Right cardiac atrium (tissue), 5 donors: ENCODE measurements around the gene IRX4. TPM values are rescaled to one million over a fixed set of nuclear protein-coding genes. Genes with fewer than 3 reads are reported as not detected.
A peak's percentile ranks its signal among the peaks of the same experiment; 100 is the strongest.

Source experiments
- ATAC-seq, 2 donors: fragments of 200-7000 bp; cut with Tn5 transposase; one replicate each; pipeline versions ENCODE4 v1.8.0 to v1.9.1; 2020; ENCODE audit warnings: moderate library complexity in 2 of 2, mild to moderate bottlenecking in 1 of 2
- DNase-seq, 3 donors: peaks; one replicate each; pipeline ENCODE4 v3.0.0-alpha.2; 2020
- H3K27ac ChIP-seq: one replicate; pipeline ENCODE4 v1.5.1; 2013; ENCODE audit warnings: mild to moderate bottlenecking, low read length, control low read depth, moderate library complexity
- H3K27me3 ChIP-seq: one replicate; pipeline ENCODE4 v1.6.1; 2013; ENCODE audit not compliant: control insufficient read depth, insufficient read depth
- H3K4me1 ChIP-seq: one replicate; pipeline ENCODE4 v1.6.1; 2013; ENCODE audit warnings: low read length; ENCODE audit not compliant: control insufficient read depth, insufficient read depth
- H3K4me3 ChIP-seq: one replicate; pipeline ENCODE4 v1.5.1; 2013; ENCODE audit warnings: low read length, control low read depth
- H3K9me3 ChIP-seq: one replicate; pipeline ENCODE4 v1.6.1; 2013; ENCODE audit warnings: low read length; ENCODE audit not compliant: control insufficient read depth
- WGBS: extraction: QIAGEN DNeasy Blood & Tissue Kit; methylation state at CpG from one replicate; pipeline ENCODE4 v1.1.7; 2013; 5-methylcytosine and 5-hydroxymethylcytosine counted together
- intact Hi-C, 4 donors: fragments of 100-400 bp; cut with DNase I; formaldehyde crosslinking; loops; one replicate each; pipeline versions ENCODE4 v1.11.0 to v1.14.0; 2022 to 2023
- long read RNA-seq, 4 donors: library from polyadenylated mRNA; unstranded; transcript quantifications; one replicate each; pipeline ENCODE4 v2.0.0, GENCODE V29; 2020 to 2021
- polyA plus RNA-seq: library from polyadenylated mRNA; stranded (reverse); fragments of 200-250 nt; gene quantifications from one replicate; pipeline ENCODE4 v1.2.3, GENCODE V29; 2013
- total RNA-seq, 4 donors: library from RNA; stranded (reverse); fragmentation: NEBNext Ultra II Directional; extraction: Animal tissue kit (Norgen Biotek cat#: 25700); gene quantifications; one replicate each; pipeline ENCODE4 v1.2.1, GENCODE V29; 2021
- donor health status: healthy with polysubstance abuse.
- donor health status: DM: no; HTN: yes; CAD: no.
- donor health status: DM: no; HTN: no; CAD: no.
- donor health status: DM: no; HTN: yes; CAD: no; lungs with severe emphysema.
- donor health status: DM: yes; HTN: yes; CAD: no.

Gene IRX4
- total RNA-seq, result under 1 TPM in 1 of 4 donors, not detected in 3; 0.21 TPM
- not detected for polyA plus RNA-seq
- long read RNA-seq, donor 1, result 0 reads
- long read RNA-seq, donor 2, partial matches to known transcripts, result 0 of 1 reads
- long read RNA-seq, donor 2, other reads (novel, unspliced or antisense), result 1 of 1 reads
- long read RNA-seq, donor 3, partial matches to known transcripts, result 0 of 3 reads
- long read RNA-seq, donor 3, other reads (novel, unspliced or antisense), result 3 of 3 reads
- long read RNA-seq, donor 4, result 0 reads

GRCh38 chr5:1882337-1883119, at the start of gene IRX4:
Gene IRX4, minus strand, starts transcription at chr5:1882925. Its CDS starts 278 bp downstream, at chr5:1882647.
- Histone ChIP-seq H3K4me1 (no peaks in the 10 kb centered on the region), H3K27ac (no peak within 1 kb of the TSS), H3K27me3 (no peaks in the 10 kb centered on the region), H3K4me3 (peak within 1 kb of the TSS; percentile 43), H3K9me3 (no peaks in the 10 kb centered on the region)
- 1% methylated on average over 83 of the region's 83 CpGs for WGBS
- DNase-seq, result peak in 2 of 3 donors; percentile 13 to 48
- intact Hi-C loops, result no loop called here
- ATAC-seq, result peak in 1 of 2 donors; percentile 60

- Histone ChIP-seq H3K4me3 (peak overlapping the region; percentile 55), H3K27me3 (no peaks in the 10 kb centered on the region), H3K4me1 (no peaks in the 10 kb centered on the region), H3K27ac (peak overlapping the region; percentile 13), H3K9me3 (no peaks in the 10 kb centered on the region)
- intact Hi-C loops, result no loop called here
- 10% methylated on average over 27 of the region's 27 CpGs for whole genome bisulfite sequencing
- peak; percentile 48 to 81 (median 68) for DNase-seq
- peak; percentile 81 to 91 for ATAC-seq
Observed at GRCh38 chr5:1931604-1932231, 49.0 kb upstream of the IRX4 start.

- DNase-seq (peak; percentile 47 to 81 (median 75)), ATAC-seq (peak; percentile 84 to 87)
- no peaks in the 10 kb centered on the region for H3K9me3 ChIP-seq
- no peaks in the 10 kb centered on the region for H3K27me3 ChIP-seq
- H3K4me1 ChIP-seq, result no peaks in the 10 kb centered on the region
- 1% methylated on average over 66 of the region's 66 CpGs for WGBS
- H3K4me3 ChIP-seq, result peak overlapping the region; percentile 55
- intact Hi-C loops, result no loop called here
- H3K27ac ChIP-seq, result peak overlapping the region; percentile 13
Observed at GRCh38 chr5:1930880-1931603, 48.3 kb upstream of the IRX4 start.

- DNase-seq, result peak in 1 of 3 donors; percentile 67
- Histone ChIP-seq H3K4me1 (no peaks in the 10 kb centered on the region), H3K27me3 (no peaks in the 10 kb centered on the region), H3K4me3 (peak overlapping the region; percentile 55), H3K27ac (no peak overlapping the region), H3K9me3 (no peaks in the 10 kb centered on the region)
- peak; percentile 28 to 37 for ATAC-seq
- intact Hi-C loops, result no loop called here
- WGBS, result 16% methylated on average over 26 of the region's 27 CpGs
Observed at GRCh38 chr5:1930501-1930879, 47.8 kb upstream of the IRX4 start.

GRCh38 chr5:1929108-1929991, 46.6 kb upstream of the IRX4 start:
- Histone ChIP-seq H3K9me3 (no peaks in the 10 kb centered on the region), H3K27me3 (no peaks in the 10 kb centered on the region), H3K4me3 (no peak overlapping the region), H3K4me1 (no peaks in the 10 kb centered on the region), H3K27ac (no peak overlapping the region)
- no peak for DNase-seq
- intact Hi-C loops, result no loop called here
- ATAC-seq, result no peak
- WGBS, result 84% methylated on average over 9 of the region's 9 CpGs

- Histone ChIP-seq H3K4me1 (no peaks in the 10 kb centered on the region), H3K27me3 (no peaks in the 10 kb centered on the region), H3K4me3 (no peak overlapping the region), H3K27ac (no peak overlapping the region), H3K9me3 (no peaks in the 10 kb centered on the region)
- ATAC-seq (no peak), DNase-seq (no peak)
- intact Hi-C loops, result no loop called here
- WGBS, result 75% methylated on average over 30 of the region's 30 CpGs
Observed at GRCh38 chr5:1926471-1927341, 44.0 kb upstream of the IRX4 start.

- ATAC-seq, result peak in 1 of 2 donors; percentile 6
- no peak overlapping the region for H3K4me3 ChIP-seq
- no peak overlapping the region for H3K27ac ChIP-seq
- no peaks in the 10 kb centered on the region for H3K4me1 ChIP-seq
- 53% methylated on average over 5 of the region's 5 CpGs for whole genome bisulfite sequencing
- intact Hi-C loops, result no loop called here
- H3K27me3 ChIP-seq, result no peaks in the 10 kb centered on the region
- DNase-seq, result no peak
- H3K9me3 ChIP-seq, result no peaks in the 10 kb centered on the region
Observed at GRCh38 chr5:1926071-1926440, 43.3 kb upstream of the IRX4 start.

- WGBS, result 73% methylated on average over 25 of the region's 25 CpGs
- H3K27me3 ChIP-seq, result no peaks in the 10 kb centered on the region
- intact Hi-C loops, result no loop called here
- DNase-seq (no peak), ATAC-seq (peak in 1 of 2 donors; percentile 8)
- no peak overlapping the region for H3K4me3 ChIP-seq
- H3K9me3 ChIP-seq, result no peaks in the 10 kb centered on the region
- H3K27ac ChIP-seq, result no peak overlapping the region
- no peaks in the 10 kb centered on the region for H3K4me1 ChIP-seq
Observed at GRCh38 chr5:1925111-1926070, 42.7 kb upstream of the IRX4 start.

GRCh38 chr5:1923766-1924165, 41.0 kb upstream of the IRX4 start:
- no peaks in the 10 kb centered on the region for H3K27me3 ChIP-seq
- ATAC-seq (no peak), DNase-seq (no peak)
- intact Hi-C loops, result no loop called here
- WGBS, result 78% methylated on average over 16 of the region's 16 CpGs
- no peaks in the 10 kb centered on the region for H3K4me1 ChIP-seq
- no peak overlapping the region for H3K27ac ChIP-seq
- no peak overlapping the region for H3K4me3 ChIP-seq
- no peaks in the 10 kb centered on the region for H3K9me3 ChIP-seq
